K562 (cell line): Measurements from ENCODE around the gene WSCD2. TPM values are rescaled to one million over a fixed set of nuclear protein-coding genes. Genes with fewer than 3 reads are reported as not detected.

ENCODE experiments used
- ATAC-seq: fragments of 200-7000 bp; cut with Tn5 transposase; 3 replicates; pipeline ENCODE4 v1.9.1; 2020; ENCODE audit warnings: moderate library complexity
- BruUV-seq: library from RNA; stranded (reverse); fragments of 400-500 nt; replicated peaks from 2 replicates; lab custom pipeline; 2021; lab: Mats Ljungman, UMichigan
- CTCF ChIA-PET: fragments of 300-600 bp; formaldehyde crosslinking; extraction: SDS; loops from one replicate; lab custom pipeline; 2021; ENCODE audit warnings: low intra/inter-chr PET ratio; lab: Yijun Ruan, JAX
- POLR2A ChIA-PET: fragments of 300-600, 350-650 bp; sonication (Branson Sonifier 250); formaldehyde crosslinking; extraction: SDS; loops from one replicate; lab custom pipeline; 2021; ENCODE audit warnings: antibody characterized with exemption, inconsistent platforms; lab: Yijun Ruan, JAX
- DNase-seq, 4 experiments: peaks; one replicate each; pipeline versions ENCODE4 v3.0.0 to v3.0.0-alpha.2; 2011 to 2018; ENCODE audit warnings: low spot score in 3 of 4, mixed read lengths in 3 of 4; ENCODE audit errors: extremely low read depth in 1 of 4
- FAIRE-seq: peaks from 2 replicates; lab custom pipeline; 2011; peaks lifted over from hg19 to GRCh38; lab: Jason Lieb, UNC
- H2AFZ ChIP-seq: 2 replicates; pipeline ENCODE4 v1.6.0; 2011; ENCODE audit warnings: low read depth, low read length, control low read depth, inconsistent platforms
- H3K27ac ChIP-seq: fragments of 200-600 bp; 3 replicates; pipeline ENCODE4 v1.8.0; 2011; ENCODE audit warnings: low read depth, mild to moderate bottlenecking, control low read depth, inconsistent platforms, low read length, moderate library complexity, mixed read lengths; ENCODE audit errors: extremely low read depth
- H3K27me3 ChIP-seq, 2 experiments: fragments of 300-600 bp in 1 of 2; 2 replicates in 1 of 2; 3 replicates in 1 of 2; pipeline versions ENCODE4 v1.6.0 to v1.8.0; 2011; ENCODE audit warnings: inconsistent platforms in 2 of 2, low read length in 2 of 2, mild to moderate bottlenecking in 1 of 2, mixed read lengths in 1 of 2, moderate library complexity in 1 of 2; ENCODE audit not compliant: control insufficient read depth in 2 of 2, insufficient read depth in 2 of 2
- H3K36me3 ChIP-seq: fragments of 300-600 bp; 3 replicates; pipeline ENCODE4 v1.8.0; 2011; ENCODE audit warnings: mild to moderate bottlenecking, low read length, inconsistent platforms; ENCODE audit not compliant: control insufficient read depth, insufficient read depth
- H3K4me1 ChIP-seq, 2 experiments: fragments of 200-600 bp in 1 of 2; replicated peaks in 1 of 2; 2 replicates in 1 of 2; 3 replicates in 1 of 2; pipeline versions ENCODE4 v1.5.1 to v1.8.0; 2011; ENCODE audit warnings: inconsistent platforms in 2 of 2, low read length in 2 of 2, mild to moderate bottlenecking in 1 of 2, mixed read lengths in 1 of 2, moderate library complexity in 1 of 2; ENCODE audit not compliant: control insufficient read depth in 2 of 2, insufficient read depth in 2 of 2
- H3K4me2 ChIP-seq: 2 replicates; pipeline ENCODE4 v1.6.1; 2011; ENCODE audit warnings: low read length, control low read depth, inconsistent platforms, mixed read lengths; ENCODE audit not compliant: insufficient read depth
- H3K4me3 ChIP-seq: fragments of 200-600 bp; sonication (generic), shearing (Covaris generic); 2 replicates; pipeline ENCODE4 v1.5.1; 2016; ENCODE audit warnings: control low read depth, inconsistent platforms
- H3K79me2 ChIP-seq: fragments of 200-600 bp; 3 replicates; pipeline ENCODE4 v1.8.0; 2011; ENCODE audit warnings: low read length, inconsistent platforms; ENCODE audit not compliant: control insufficient read depth, insufficient read depth
- H3K9ac ChIP-seq, 2 experiments: 2 replicates each; pipeline versions ENCODE4 v1.6.0 to v1.6.1; 2011; ENCODE audit warnings: low read depth in 2 of 2, low read length in 2 of 2, control low read depth in 1 of 2, inconsistent platforms in 1 of 2, mild to moderate bottlenecking in 1 of 2, mixed read lengths in 1 of 2; ENCODE audit not compliant: insufficient read depth in 1 of 2
- H3K9me1 ChIP-seq: one replicate; pipeline ENCODE4 v1.6.0; 2011; ENCODE audit warnings: inconsistent platforms, mild to moderate bottlenecking, low read length, moderate library complexity; ENCODE audit not compliant: control insufficient read depth, insufficient read depth
- H3K9me3 ChIP-seq: replicated peaks from 2 replicates; pipeline ENCODE4 v1.5.1; 2011; ENCODE audit warnings: low read depth, low read length, inconsistent platforms; ENCODE audit not compliant: control insufficient read depth, insufficient read depth
- H4K20me1 ChIP-seq: replicated peaks from 2 replicates; pipeline ENCODE4 v1.6.1; 2011; ENCODE audit warnings: low read length, inconsistent platforms, mixed read lengths; ENCODE audit not compliant: control insufficient read depth, insufficient read depth
- ADNP ChIP-seq: fragments of 200-800 bp; sonication (Bioruptor generic); IDR thresholded peaks from 2 replicates; pipeline ENCODE4 v1.6.1; 2016; ENCODE audit warnings: missing genetic modification characterization, missing compliant biosample characterization
- ARNT ChIP-seq, 2 experiments: fragments of 450-650 bp; IDR thresholded peaks; 2 replicates each; pipeline ENCODE4 v1.6.1; 2016; ENCODE audit warnings: mild to moderate bottlenecking in 1 of 2
- BCOR ChIP-seq: fragments of 450-650 bp; IDR thresholded peaks from 2 replicates; pipeline ENCODE4 v1.6.1; 2016
- CBX1 ChIP-seq: sonication (generic); IDR thresholded peaks from 2 replicates; pipeline ENCODE4 v1.6.1; 2016; ENCODE audit warnings: antibody characterized with exemption, low read depth, mild to moderate bottlenecking
- EHMT2 ChIP-seq: fragments of 450-650 bp; IDR thresholded peaks from 2 replicates; pipeline ENCODE4 v1.6.1; 2018; ENCODE audit warnings: antibody characterized with exemption
- ESRRA ChIP-seq: fragments of 450-650 bp; IDR thresholded peaks from 2 replicates; pipeline ENCODE4 v1.6.1; 2014; ENCODE audit warnings: low read depth, mild to moderate bottlenecking, moderate library complexity, borderline replicate concordance
- FOXP1 ChIP-seq: sonication (generic); formaldehyde crosslinking; IDR thresholded peaks from 2 replicates; pipeline ENCODE4 v1.8.0; 2022; ENCODE audit warnings: mild to moderate bottlenecking, missing genetic modification reagents
- HDGF ChIP-seq: fragments of 450-650 bp; IDR thresholded peaks from 2 replicates; pipeline ENCODE4 v1.6.1; 2016
- KDM1A ChIP-seq, 2 experiments: fragments of 450-650 bp; IDR thresholded peaks; 2 replicates each; pipeline ENCODE4 v1.6.1; 2016; ENCODE audit warnings: mild to moderate bottlenecking in 2 of 2
- NR2C2 ChIP-seq, 2 experiments: fragments of 200-800 bp in 1 of 2; sonication (Bioruptor generic) in 1 of 2; sonication (generic) in 1 of 2; formaldehyde crosslinking in 1 of 2; IDR thresholded peaks; 2 replicates each; pipeline versions ENCODE4 v1.6.1 to v1.8.0; 2016 to 2022; ENCODE audit warnings: mild to moderate bottlenecking in 1 of 2, missing compliant biosample characterization in 1 of 2, missing genetic modification characterization in 1 of 2, missing genetic modification reagents in 1 of 2
- RBM25 ChIP-seq: fragments of 200-400 bp; formaldehyde crosslinking; IDR thresholded peaks from 2 replicates; pipeline ENCODE4 v1.6.1; 2018; ENCODE audit warnings: low read length, low read depth, moderate library complexity; ENCODE audit not compliant: severe bottlenecking
- RCOR1 ChIP-seq, 2 experiments: IDR thresholded peaks; 2 replicates each; pipeline ENCODE4 v1.6.1; 2012; ENCODE audit warnings: low read depth in 2 of 2, low read length in 2 of 2, borderline replicate concordance in 1 of 2, improper control_type of control experiment in 1 of 2
- SMARCA5 ChIP-seq: fragments of 450-650 bp; IDR thresholded peaks from 2 replicates; pipeline ENCODE4 v1.6.1; 2016
- TAF15 ChIP-seq: fragments of 200-400 bp; formaldehyde crosslinking; IDR thresholded peaks from 2 replicates; pipeline ENCODE4 v1.6.1; 2017; ENCODE audit warnings: mild to moderate bottlenecking, low read depth, low read length, moderate library complexity
- XRCC4 ChIP-seq: IDR thresholded peaks from one replicate; pipeline ENCODE4 v1.6.1; 2011; ENCODE audit not compliant: insufficient read depth, insufficient read length; ENCODE audit errors: extremely low read depth
- ZNF232 ChIP-seq: sonication (generic); formaldehyde crosslinking; IDR thresholded peaks from 2 replicates; pipeline ENCODE4 v1.8.0; 2022; ENCODE audit warnings: mild to moderate bottlenecking, missing genetic modification reagents
- ZNF785 ChIP-seq: fragments of 250-450 bp; sonication (Bioruptor Pico); IDR thresholded peaks from 2 replicates; pipeline ENCODE4 v1.4.0; 2020; ENCODE audit warnings: mild to moderate bottlenecking
- WGBS: fragments of 100-300 bp; shearing (Covaris generic); methylation state at CpG from one replicate; pipeline ENCODE4 v1.1.6; 2016; ENCODE audit warnings: low coverage, mixed read lengths; ENCODE audit not compliant: insufficient coverage; ENCODE audit errors: missing lambda C conversion rate; 5-methylcytosine and 5-hydroxymethylcytosine counted together
- in situ Hi-C: fragments of 300-500 bp; cut with MboI; formaldehyde crosslinking; loops from 4 replicates; pipeline ENCODE4 v1.15.0; 2018; ENCODE audit warnings: inconsistent platforms, mixed read lengths
- intact Hi-C: fragments of 100-400 bp; cut with micrococcal nuclease; formaldehyde crosslinking; loops from 2 replicates; pipeline ENCODE4 v1.14.2; 2022
- polyA plus RNA-seq, 8 experiments: library from polyadenylated mRNA; depleted of rRNA in 4 of 8; stranded (reverse) in 5 of 8; unstranded in 3 of 8; fragments of >200 nt; fragmentation: Nextera tagmentation in 2 of 8; fragmentation: Illumina TruSeq in 1 of 8; extraction: Ambion mirVana in 2 of 8; extraction: Trizol in 1 of 8; gene quantifications; 2 replicates each; pipeline versions ENCODE4 v1.2.1 to v1.2.3, GENCODE V29; 2011 to 2014; ENCODE audit warnings: inconsistent platforms in 1 of 8, missing spikeins in 1 of 8
- total RNA-seq, 7 experiments: library from RNA; depleted of rRNA in 6 of 7; stranded (reverse); fragments of >200 nt in 6 of 7; fragmentation: Illumina TruSeq in 2 of 7; extraction: Trizol in 2 of 7; gene quantifications; 2 replicates each; pipeline versions ENCODE4 v1.2.1 to v1.2.3, GENCODE V29; 2011 to 2021; ENCODE audit warnings: low replicate concordance in 1 of 7
- TF ChIP-seq, protein P1 (sequence below): sonication (generic); formaldehyde crosslinking; IDR thresholded peaks from 2 replicates; pipeline ENCODE4 v1.8.1; 2022; ENCODE audit warnings: missing genetic modification reagents
- TF ChIP-seq, protein P2 (sequence below), 3 experiments: fragments of 200-800 bp in 1 of 3; sonication (Bioruptor generic) in 1 of 3; sonication (generic) in 1 of 3; formaldehyde crosslinking in 1 of 3; IDR thresholded peaks; 2 replicates each; pipeline versions ENCODE4 v1.6.1 to v1.8.0; 2016 to 2022; ENCODE audit warnings: mild to moderate bottlenecking in 2 of 3, missing compliant biosample characterization in 2 of 3, missing genetic modification characterization in 2 of 3, missing genetic modification reagents in 1 of 3

WSCD2 gene
- total and polyA plus RNA-seq, 9 of the 15 experiments (the other 6 are each of a cell fraction or from before 2014, with no cell fraction given) = 0.72 to 14.1 (median 4.0) TPM

DNA sequence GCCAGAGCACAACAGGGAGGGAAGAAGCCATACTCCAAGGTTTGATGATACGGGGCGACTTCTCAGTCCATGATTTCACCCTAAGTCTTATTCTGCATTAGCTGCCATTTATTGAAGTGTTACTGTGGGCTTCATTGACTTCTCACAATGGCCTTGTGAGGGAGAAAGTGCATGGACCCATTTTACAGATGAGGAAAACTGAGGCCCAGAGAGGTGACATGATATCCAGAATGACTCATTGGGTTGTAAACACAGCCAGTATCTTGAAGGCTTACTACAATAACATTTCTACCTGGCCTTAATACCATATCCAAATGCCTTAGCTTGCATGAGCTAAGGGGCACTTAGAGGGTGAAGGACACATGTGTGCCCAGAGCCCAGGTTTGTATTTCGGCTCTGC, 109.4 kb downstream of the WSCD2 start:
- no peaks in the 10 kb centered on the region for H3K27me3 ChIP-seq
- H3K9ac ChIP-seq = no peak overlapping the region
- no peak overlapping the region for H3K4me2 ChIP-seq
- POLR2A ChIA-PET = interaction anchor here (1.1 kb wide), 1 partner anchor 162 kb away, joined by 3 read pairs; no protein-coding TSS in a partner anchor
- no peaks in the 10 kb centered on the region for H3K4me1 ChIP-seq
- FAIRE-seq = no peak
- no peak overlapping the region for H2AFZ ChIP-seq
- WGBS = 0% methylated on average over 3 of the region's 3 CpGs
- intact Hi-C loops = loop anchor here (10.0 kb wide), 2 partner anchors 216 to 256 kb away; no protein-coding TSS in a partner anchor
- in situ Hi-C loops = no loop called here
- CTCF ChIA-PET = no interaction called here
- H3K36me3 ChIP-seq = no peaks in the 10 kb centered on the region
- TF ChIP-seq FOXP1 (CRISPR knock-in tag) (no peak), ARNT (IDR thresholded peaks at IDR 0.05) (no peak), SMARCA5 (0 out of 2 replicates have a peak, but pooled peaks have one; percentile 26), NR2C2 (CRISPR knock-in tag; IDR thresholded peaks at IDR 0.05) (no peak), NR2C2 (tag; IDR thresholded peaks at IDR 0.05) (no peak), ADNP (peak; percentile 64; the same call in 1 of the 2 replicates), TAF15 (no peak), ZNF785 (no peak), KDM1A (IDR thresholded peaks at IDR 0.05) (peak in 1 of 2 experiments; percentile 50; a peak in 2 of 4 replicates), ZNF232 (CRISPR knock-in tag) (no peak), EHMT2 (no peak), RBM25 (peak; percentile 87), CBX1 (peak; percentile 31; the same call in 1 of the 2 replicates), BCOR (peak; percentile 79), ESRRA (peak; percentile 20; the same call in 1 of the 2 replicates), RCOR1 (IDR thresholded peaks at IDR 0.05; ENCODE audit: borderline replicate concordance in 1 of 2, low read depth in 2 of 2, low read length in 2 of 2) (peak in 1 of 2 experiments; percentile 65; a peak in 1 of 4 replicates), HDGF (no peak), XRCC4 (no peak)
- TF ChIP-seq, protein P1, sequence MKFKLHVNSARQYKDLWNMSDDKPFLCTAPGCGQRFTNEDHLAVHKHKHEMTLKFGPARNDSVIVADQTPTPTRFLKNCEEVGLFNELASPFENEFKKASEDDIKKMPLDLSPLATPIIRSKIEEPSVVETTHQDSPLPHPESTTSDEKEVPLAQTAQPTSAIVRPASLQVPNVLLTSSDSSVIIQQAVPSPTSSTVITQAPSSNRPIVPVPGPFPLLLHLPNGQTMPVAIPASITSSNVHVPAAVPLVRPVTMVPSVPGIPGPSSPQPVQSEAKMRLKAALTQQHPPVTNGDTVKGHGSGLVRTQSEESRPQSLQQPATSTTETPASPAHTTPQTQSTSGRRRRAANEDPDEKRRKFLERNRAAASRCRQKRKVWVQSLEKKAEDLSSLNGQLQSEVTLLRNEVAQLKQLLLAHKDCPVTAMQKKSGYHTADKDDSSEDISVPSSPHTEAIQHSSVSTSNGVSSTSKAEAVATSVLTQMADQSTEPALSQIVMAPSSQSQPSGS = no peak
- TF ChIP-seq, protein P2, sequence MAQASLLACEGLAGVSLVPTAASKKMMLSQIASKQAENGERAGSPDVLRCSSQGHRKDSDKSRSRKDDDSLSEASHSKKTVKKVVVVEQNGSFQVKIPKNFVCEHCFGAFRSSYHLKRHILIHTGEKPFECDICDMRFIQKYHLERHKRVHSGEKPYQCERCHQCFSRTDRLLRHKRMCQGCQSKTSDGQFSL (CRISPR knock-in tag; IDR thresholded peaks at IDR 0.05) = no peak
- TF ChIP-seq, protein P2 (tag; IDR thresholded peaks at IDR 0.05) = no peak
- TF ChIP-seq, all 486 proteins: peak for 8
- Histone ChIP-seq H4K20me1 (no peaks in the 10 kb centered on the region), H3K9me1 (no peaks in the 10 kb centered on the region), H3K79me2 (no peaks in the 10 kb centered on the region), H3K4me3 (no peak overlapping the region), H3K27ac (no peak overlapping the region), H3K9me3 (no peaks in the 10 kb centered on the region)
- no peak for ATAC-seq
- BruUV-seq = no TSS peak
- no peak for DNase-seq
